ENCODE data around the gene AIG1. TPM values are rescaled to one million over a fixed set of nuclear protein-coding genes. Genes with fewer than 3 reads are reported as not detected.

Gene AIG1
- total RNA-seq, 1 experiment from 2014 or later, result 2.2 TPM

DNA sequence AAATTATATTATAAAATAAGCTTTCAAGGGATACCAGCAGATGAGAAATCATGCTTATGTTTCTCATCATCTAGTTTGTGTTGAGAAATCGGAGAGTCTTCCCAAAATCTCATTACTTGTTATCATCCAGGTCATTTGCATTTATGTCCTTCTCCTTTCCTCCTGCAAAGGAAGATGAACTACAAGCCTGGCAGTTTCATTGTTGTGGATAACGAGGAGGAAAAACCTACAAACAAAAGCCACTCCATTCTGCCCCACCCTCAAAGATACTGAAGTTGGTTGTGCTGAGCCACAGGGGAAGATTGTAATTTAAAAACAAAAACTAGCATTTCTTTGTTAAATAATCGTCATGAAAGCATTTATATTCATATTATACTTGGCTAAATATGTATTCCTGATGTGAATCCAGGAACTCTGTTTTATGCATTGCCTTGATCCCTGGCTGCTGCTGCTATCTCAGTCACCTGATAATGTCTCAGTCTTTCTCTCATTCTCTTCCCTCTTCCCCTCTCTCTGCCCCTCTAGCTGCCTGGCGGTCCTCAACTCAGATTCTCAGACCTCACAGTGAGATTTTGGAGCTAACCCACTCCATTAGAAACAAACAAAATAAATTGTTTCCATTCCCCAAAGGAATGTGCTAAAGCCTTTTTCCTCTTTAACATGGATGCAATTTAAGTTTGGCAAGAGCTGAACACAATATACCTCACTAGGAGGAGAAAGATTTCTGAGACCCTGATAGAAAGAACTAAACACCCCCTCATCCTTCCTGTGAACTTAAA lies 204.5 kb downstream of the AIG1 start:
- H3K27me3 ChIP-seq (replicated peaks; ENCODE audit: insufficient read depth, low read depth, low read length, poor library complexity), result no peaks in the 10 kb centered on the region
- no TSS peak for BruUV-seq (replicated peaks)
- no peaks in the 10 kb centered on the region for H3K36me3 ChIP-seq (ENCODE audit: insufficient read depth, low read length, poor library complexity, severe bottlenecking)
- ChIA-PET CTCF (no interaction called here), POLR2A (ENCODE audit: low non-redundant PET) (no interaction called here)
- DNase-seq (ENCODE audit: low spot score), result no peak
- no peak overlapping the region for H3K27ac ChIP-seq (ENCODE audit: low read depth, low read length, poor library complexity, severe bottlenecking)
- H3K9me3 ChIP-seq (ENCODE audit: low read depth, low read length, poor library complexity, severe bottlenecking), result no peaks in the 10 kb centered on the region
- no peaks in the 10 kb centered on the region for H3K4me1 ChIP-seq (ENCODE audit: insufficient read depth, low read length, poor library complexity, severe bottlenecking)
- no peak overlapping the region for H3K4me3 ChIP-seq (ENCODE audit: low read depth, low read length, poor library complexity, severe bottlenecking)
- TF ChIP-seq, protein P1, sequence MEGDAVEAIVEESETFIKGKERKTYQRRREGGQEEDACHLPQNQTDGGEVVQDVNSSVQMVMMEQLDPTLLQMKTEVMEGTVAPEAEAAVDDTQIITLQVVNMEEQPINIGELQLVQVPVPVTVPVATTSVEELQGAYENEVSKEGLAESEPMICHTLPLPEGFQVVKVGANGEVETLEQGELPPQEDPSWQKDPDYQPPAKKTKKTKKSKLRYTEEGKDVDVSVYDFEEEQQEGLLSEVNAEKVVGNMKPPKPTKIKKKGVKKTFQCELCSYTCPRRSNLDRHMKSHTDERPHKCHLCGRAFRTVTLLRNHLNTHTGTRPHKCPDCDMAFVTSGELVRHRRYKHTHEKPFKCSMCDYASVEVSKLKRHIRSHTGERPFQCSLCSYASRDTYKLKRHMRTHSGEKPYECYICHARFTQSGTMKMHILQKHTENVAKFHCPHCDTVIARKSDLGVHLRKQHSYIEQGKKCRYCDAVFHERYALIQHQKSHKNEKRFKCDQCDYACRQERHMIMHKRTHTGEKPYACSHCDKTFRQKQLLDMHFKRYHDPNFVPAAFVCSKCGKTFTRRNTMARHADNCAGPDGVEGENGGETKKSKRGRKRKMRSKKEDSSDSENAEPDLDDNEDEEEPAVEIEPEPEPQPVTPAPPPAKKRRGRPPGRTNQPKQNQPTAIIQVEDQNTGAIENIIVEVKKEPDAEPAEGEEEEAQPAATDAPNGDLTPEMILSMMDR (conservative IDR thresholded peaks at IDR 0.05; ENCODE audit: low read depth, low read length), result no peak
- no peak for TF ChIP-seq EZH2 (IDR thresholded peaks at IDR 0.05; ENCODE audit: borderline replicate concordance, low read depth, low read length, poor library complexity, severe bottlenecking)
- intact Hi-C loops (cut with micrococcal nuclease; ENCODE audit: unreplicated experiment), result no loop called here

DNA sequence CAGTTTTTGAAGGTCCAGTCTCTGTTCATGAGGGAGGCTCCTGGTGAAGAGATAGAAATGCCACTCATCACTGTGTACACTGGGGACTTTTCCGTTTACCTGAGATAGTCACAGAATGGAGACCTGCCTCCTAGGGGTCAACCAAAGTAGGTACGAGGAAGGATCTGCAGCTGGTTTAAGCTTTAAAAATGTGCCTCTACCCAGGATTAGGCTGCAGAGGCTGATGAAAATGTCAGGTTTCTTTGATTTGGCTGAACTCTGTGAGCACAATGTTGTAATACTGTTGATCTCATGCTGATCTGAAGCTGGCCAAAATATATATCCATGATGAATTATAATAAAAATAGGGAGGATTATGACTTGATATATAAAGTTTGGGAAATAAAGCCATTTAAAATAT lies 207.1 kb downstream of the AIG1 start:
- POLR2A ChIA-PET (ENCODE audit: low non-redundant PET), result no interaction called here
- CTCF ChIA-PET, result no interaction called here
- no peak overlapping the region for H3K27ac ChIP-seq (ENCODE audit: low read depth, low read length, poor library complexity, severe bottlenecking)
- no peaks in the 10 kb centered on the region for H3K36me3 ChIP-seq (ENCODE audit: insufficient read depth, low read length, poor library complexity, severe bottlenecking)
- TF ChIP-seq EZH2 (IDR thresholded peaks at IDR 0.05; ENCODE audit: borderline replicate concordance, low read depth, low read length, poor library complexity, severe bottlenecking), result no peak
- TF ChIP-seq, protein P1 (conservative IDR thresholded peaks at IDR 0.05; ENCODE audit: low read depth, low read length), result no peak
- no peaks in the 10 kb centered on the region for H3K9me3 ChIP-seq (ENCODE audit: low read depth, low read length, poor library complexity, severe bottlenecking)
- DNase-seq (ENCODE audit: low spot score), result no peak
- intact Hi-C loops (cut with micrococcal nuclease; ENCODE audit: unreplicated experiment), result no loop called here
- no peaks in the 10 kb centered on the region for H3K4me1 ChIP-seq (ENCODE audit: insufficient read depth, low read length, poor library complexity, severe bottlenecking)
- BruUV-seq (replicated peaks), result no TSS peak
- no peak overlapping the region for H3K4me3 ChIP-seq (ENCODE audit: low read depth, low read length, poor library complexity, severe bottlenecking)
- H3K27me3 ChIP-seq (replicated peaks; ENCODE audit: insufficient read depth, low read depth, low read length, poor library complexity), result no peaks in the 10 kb centered on the region

DNA sequence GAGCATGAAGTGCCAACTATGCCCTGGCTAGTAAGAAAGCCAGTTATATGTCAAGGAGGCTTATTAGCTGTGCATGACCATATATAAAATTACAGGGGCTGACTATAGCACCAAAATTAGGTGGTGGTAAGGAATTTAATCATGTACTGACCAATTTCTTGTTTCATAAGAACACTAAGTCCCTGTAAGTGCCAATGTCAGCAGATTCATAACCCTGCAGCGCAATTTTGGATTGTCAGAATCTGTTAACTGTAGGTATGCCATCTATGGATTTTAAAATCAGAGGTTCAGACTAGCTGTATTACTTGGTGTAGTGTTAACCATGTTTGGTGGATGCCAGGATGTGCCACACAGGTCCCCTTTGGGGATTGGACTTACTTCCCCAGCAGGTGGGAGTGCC lies 207.8 kb downstream of the AIG1 start:
- Histone ChIP-seq H3K27ac (ENCODE audit: low read depth, low read length, poor library complexity, severe bottlenecking) (no peak overlapping the region), H3K9me3 (ENCODE audit: low read depth, low read length, poor library complexity, severe bottlenecking) (no peaks in the 10 kb centered on the region), H3K4me1 (ENCODE audit: insufficient read depth, low read length, poor library complexity, severe bottlenecking) (no peaks in the 10 kb centered on the region), H3K36me3 (ENCODE audit: insufficient read depth, low read length, poor library complexity, severe bottlenecking) (no peaks in the 10 kb centered on the region), H3K4me3 (ENCODE audit: low read depth, low read length, poor library complexity, severe bottlenecking) (no peak overlapping the region), H3K27me3 (replicated peaks; ENCODE audit: insufficient read depth, low read depth, low read length, poor library complexity) (no peaks in the 10 kb centered on the region)
- ChIA-PET POLR2A (ENCODE audit: low non-redundant PET) (no interaction called here), CTCF (no interaction called here)
- no TSS peak for BruUV-seq (replicated peaks)
- no peak for TF ChIP-seq EZH2 (IDR thresholded peaks at IDR 0.05; ENCODE audit: borderline replicate concordance, low read depth, low read length, poor library complexity, severe bottlenecking)
- TF ChIP-seq, protein P1 (conservative IDR thresholded peaks at IDR 0.05; ENCODE audit: low read depth, low read length), result no peak
- DNase-seq (ENCODE audit: low spot score), result no peak
- intact Hi-C loops (cut with micrococcal nuclease; ENCODE audit: unreplicated experiment), result no loop called here

Measured in A673 (cell line).